Activated naive CD4-positive, alpha-beta T cell treated with anti-CD3 and anti-CD28 coated beads, Interleukin-2, amount 50 U/mL, for 72 hours (primary cell): Measurements from ENCODE around the gene ACTRT1. TPM values are rescaled to one million over a fixed set of nuclear protein-coding genes. Genes with fewer than 3 reads are reported as not detected.

ENCODE experiments used
- ATAC-seq, 2 donors: fragments of 150-1000 bp; cut with Tn5 transposase; 2 replicates each; pipeline ENCODE4 v1.10.0; 2021; ENCODE audit warnings: mild to moderate bottlenecking in 2 of 2, moderate library complexity in 2 of 2
- DNase-seq, 2 donors: peaks; one replicate each; pipeline ENCODE4 v3.0.0; 2021 to 2022; ENCODE audit warnings: low spot score in 2 of 2
- H3K27ac Mint-ChIP-seq, 2 donors: one replicate each; pipeline ENCODE4 v1.8.0; 2022; ENCODE audit warnings: mild to moderate bottlenecking in 2 of 2, mixed read lengths in 2 of 2
- H3K36me3 Mint-ChIP-seq, 2 donors: one replicate each; pipeline ENCODE4 v1.8.0; 2022; ENCODE audit warnings: mixed read lengths in 2 of 2
- H3K9me3 Mint-ChIP-seq, 2 donors: one replicate each; pipeline ENCODE4 v1.8.0; 2022; ENCODE audit warnings: mixed read lengths in 2 of 2
- total RNA-seq, 2 donors: library from RNA; stranded (reverse); gene quantifications; one replicate each; pipeline ENCODE4 v1.2.3, GENCODE V29; 2022

ACTRT1 gene
- not detected for total RNA-seq

DNA sequence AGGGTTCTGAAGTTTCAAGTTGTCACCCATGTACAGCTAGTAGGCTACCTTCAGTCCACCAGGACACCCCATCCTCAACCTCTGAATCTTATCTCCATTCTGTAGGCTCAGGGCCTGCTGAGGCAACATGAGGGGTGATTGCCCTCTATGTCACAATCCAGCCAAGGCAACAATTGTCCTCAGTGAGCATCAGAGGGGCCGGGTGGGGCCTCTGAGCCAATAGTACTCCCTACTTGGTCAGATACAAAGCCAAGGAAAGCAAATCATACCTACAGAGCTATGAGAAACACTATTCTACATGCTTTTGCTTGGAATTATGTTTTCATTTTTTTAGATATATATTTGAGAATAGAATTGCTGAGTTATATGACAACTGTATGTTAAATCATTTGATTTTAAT, at the start of gene ACTRT1:
ACTRT1 (minus strand) TSS at position 101 of the 400 bp plus-strand sequence. CDS start 197 bp downstream, outside the sequence.
- H3K9me3 Mint-ChIP-seq, result no peaks in the 10 kb centered on the region
- ATAC-seq (no peak), DNase-seq (no peak)
- no peak within 1 kb of the TSS for H3K27ac Mint-ChIP-seq
- H3K36me3 Mint-ChIP-seq, result no peaks in the 10 kb centered on the region

GRCh38 chrX:128078545-128078944, 26.3 kb upstream of the ACTRT1 start:
- no peak overlapping the region for H3K27ac Mint-ChIP-seq
- ATAC-seq, result no peak
- H3K36me3 Mint-ChIP-seq, result no peaks in the 10 kb centered on the region
- H3K9me3 Mint-ChIP-seq, result no peaks in the 10 kb centered on the region
- DNase-seq, result no peak

- H3K27ac Mint-ChIP-seq, result no peak overlapping the region
- H3K9me3 Mint-ChIP-seq, result peaks cover 5 to 15% of the 10 kb centered on the region in 2 donors
- ATAC-seq, result no peak
- DNase-seq, result no peak
- H3K36me3 Mint-ChIP-seq, result no peaks in the 10 kb centered on the region
Measured at GRCh38 chrX:128057421-128057820, 5.2 kb upstream of the ACTRT1 start.

- ATAC-seq (no peak), DNase-seq (no peak)
- no peaks in the 10 kb centered on the region for H3K9me3 Mint-ChIP-seq
- no peaks in the 10 kb centered on the region for H3K36me3 Mint-ChIP-seq
- H3K27ac Mint-ChIP-seq, result no peak overlapping the region
Measured at GRCh38 chrX:128051526-128051925, 677 bp downstream of the ACTRT1 start.

DNA sequence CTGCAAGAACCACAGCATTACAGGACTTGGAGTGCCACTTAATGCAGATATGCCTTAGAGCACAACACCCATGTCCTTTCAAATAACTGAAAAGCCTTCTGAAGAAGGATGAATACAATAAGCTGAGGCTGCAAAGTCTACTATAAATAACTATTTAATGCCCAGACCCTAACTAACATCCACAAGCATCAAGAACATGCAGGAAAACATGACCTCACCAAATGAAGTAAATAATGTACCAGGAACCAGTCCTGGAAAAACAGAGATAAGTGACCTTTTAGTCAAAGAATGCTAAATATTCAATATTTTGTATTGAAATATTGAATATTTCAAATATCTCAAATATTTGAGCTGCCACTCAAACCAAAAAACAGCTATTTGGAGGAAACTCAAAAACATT, 16.9 kb downstream of the ACTRT1 start:
- ATAC-seq (no peak), DNase-seq (no peak)
- Mint-ChIP-seq H3K27ac (no peak overlapping the region), H3K9me3 (no peaks in the 10 kb centered on the region), H3K36me3 (no peaks in the 10 kb centered on the region)

- Mint-ChIP-seq H3K36me3 (no peaks in the 10 kb centered on the region), H3K9me3 (no peaks in the 10 kb centered on the region), H3K27ac (no peak overlapping the region)
- DNase-seq (no peak), ATAC-seq (no peak)
Measured at GRCh38 chrX:128021566-128021965, 30.6 kb downstream of the ACTRT1 start.

- Mint-ChIP-seq H3K27ac (no peak overlapping the region), H3K36me3 (peaks cover 0 to 2% of the 10 kb centered on the region in 2 donors), H3K9me3 (peaks cover 1 to 2% of the 10 kb centered on the region in 2 donors)
- DNase-seq (no peak), ATAC-seq (no peak)
Measured at GRCh38 chrX:128020701-128021100, 31.5 kb downstream of the ACTRT1 start.

DNA sequence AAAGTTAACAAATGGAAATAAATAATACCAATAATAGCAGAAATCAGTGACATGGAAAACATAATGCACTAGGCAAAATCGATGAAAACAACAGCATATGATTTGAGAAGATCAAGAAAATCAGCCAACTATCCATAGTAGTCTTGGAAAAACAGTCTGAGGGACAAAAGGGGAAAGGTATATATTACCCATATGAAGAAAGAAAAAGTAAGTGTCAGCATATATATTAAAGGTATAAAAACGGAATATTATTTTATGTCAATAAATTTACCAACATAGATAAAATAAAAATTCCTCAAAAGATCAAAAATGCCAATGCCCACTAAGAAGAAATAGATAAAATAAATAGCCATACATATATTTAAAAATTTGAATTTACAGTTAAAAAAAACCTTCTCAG, 33.0 kb downstream of the ACTRT1 start:
- Mint-ChIP-seq H3K9me3 (peaks cover 6 to 7% of the 10 kb centered on the region in 2 donors), H3K36me3 (peaks cover 0 to 7% of the 10 kb centered on the region in 2 donors), H3K27ac (no peak overlapping the region)
- no peak for DNase-seq
- no peak for ATAC-seq

- ATAC-seq (no peak), DNase-seq (no peak)
- Mint-ChIP-seq H3K36me3 (peaks cover 0 to 7% of the 10 kb centered on the region in 2 donors), H3K9me3 (peaks cover 6 to 7% of the 10 kb centered on the region in 2 donors), H3K27ac (no peak overlapping the region)
Measured at GRCh38 chrX:128012015-128012414, 40.2 kb downstream of the ACTRT1 start.

DNA sequence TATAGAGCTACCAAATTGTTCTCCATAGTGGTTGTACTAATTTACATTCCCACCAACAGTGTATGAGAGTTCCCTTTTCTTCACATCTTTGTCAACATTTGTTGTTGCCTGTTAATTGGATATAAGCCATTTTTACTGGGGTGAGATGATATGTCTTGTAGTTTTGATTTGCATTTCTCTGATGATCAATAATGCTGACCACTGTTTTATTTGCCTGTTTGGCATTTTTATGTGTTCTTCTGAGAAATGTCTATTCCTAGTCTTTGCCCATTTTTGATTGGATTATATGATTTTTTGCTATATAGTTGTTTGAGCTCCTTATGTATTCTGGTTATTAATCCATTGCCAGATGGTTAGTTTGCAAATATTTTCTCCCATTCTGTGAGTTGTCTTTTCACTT, 44.3 kb downstream of the ACTRT1 start:
- ATAC-seq (no peak), DNase-seq (no peak)
- Mint-ChIP-seq H3K36me3 (no peaks in the 10 kb centered on the region), H3K9me3 (no peaks in the 10 kb centered on the region), H3K27ac (no peak overlapping the region)
